SW480 (cell line): Measurements from ENCODE around the gene IL21R.
A peak's percentile ranks its signal among the peaks of the same experiment; 100 is the strongest.
"Not testable (repeated sequence)": the region's sequence is repeated elsewhere in the genome, so short reads cannot be mapped to it uniquely, and the experiment has no call there.

Source experiments
- DNase-seq: peaks from one replicate; pipeline ENCODE4 v3.0.0-alpha.2; 2016; ENCODE audit warnings: low spot score

The IL21R gene

GRCh38 chr16:27402569-27402963 lies 592 bp downstream of the IL21R start:
- no peak for DNase-seq

GRCh38 chr16:27402964-27403600 lies 1.1 kb downstream of the IL21R start:
- DNase-seq, result no peak

GRCh38 chr16:27403601-27403992 lies 1.6 kb downstream of the IL21R start:
- no peak for DNase-seq

DNA sequence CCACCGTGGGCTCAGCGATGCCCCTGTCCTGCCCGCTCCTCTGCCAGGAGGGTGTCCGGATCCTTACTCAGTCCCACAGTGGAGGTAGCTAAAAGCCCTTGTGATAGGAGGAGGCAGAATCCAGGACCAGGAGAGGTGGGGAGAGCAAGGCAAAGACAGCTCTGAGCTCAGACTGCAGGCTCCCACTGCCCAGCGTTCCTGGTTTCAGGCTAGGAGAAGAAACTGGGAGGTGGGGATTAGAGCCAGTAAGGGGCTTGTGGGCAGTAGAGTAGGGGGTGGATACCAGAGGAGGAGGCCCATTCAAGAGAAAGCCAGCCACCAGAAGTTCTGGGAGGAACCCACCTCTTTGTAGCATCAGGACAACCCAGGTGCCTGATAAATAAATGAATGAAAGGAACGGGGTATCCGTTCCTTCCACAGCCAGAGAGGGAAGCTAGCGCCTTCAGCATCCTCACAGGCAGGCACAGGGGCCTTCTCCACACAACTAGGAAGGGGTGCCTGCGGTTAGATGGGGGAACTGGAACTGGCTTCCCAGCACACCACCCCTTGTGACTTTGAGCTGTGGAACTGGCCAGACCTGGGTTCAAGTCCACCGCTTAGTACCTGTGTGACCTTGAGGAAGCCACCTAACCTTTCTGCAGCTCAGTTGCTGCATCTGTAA lies 2.3 kb downstream of the IL21R start:
- DNase-seq, result no peak

GRCh38 chr16:27405546-27406451 lies 3.8 kb downstream of the IL21R start:
- no peak for DNase-seq

DNA sequence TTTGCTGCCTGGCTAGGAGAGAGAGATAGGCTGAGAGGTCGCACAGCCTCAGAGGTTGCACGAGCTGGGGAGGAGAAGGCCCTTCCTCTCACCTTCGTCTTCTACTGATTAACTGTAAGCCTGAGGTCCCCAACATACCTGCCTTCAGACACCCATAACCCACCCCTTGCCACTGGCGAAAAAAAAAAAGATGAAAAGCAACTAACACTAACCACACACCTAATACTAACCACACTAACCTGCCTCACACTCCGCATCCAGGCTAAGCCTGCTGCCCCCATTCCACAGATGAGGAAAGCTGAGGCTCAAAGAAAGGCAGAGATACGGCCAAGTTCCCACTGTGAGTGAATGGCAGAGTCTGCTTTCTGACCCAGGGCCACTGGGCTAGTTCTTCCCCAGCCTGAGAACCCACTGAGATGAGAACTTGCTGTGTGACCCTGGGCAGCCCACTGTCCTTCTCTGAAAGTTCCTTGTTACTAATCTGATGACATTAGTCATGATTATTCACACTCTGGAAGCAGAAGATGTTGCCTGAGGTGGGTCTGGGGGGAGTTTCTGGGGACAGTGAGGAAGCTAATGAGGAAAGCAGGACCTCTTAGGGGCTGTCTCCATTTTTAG lies 4.6 kb downstream of the IL21R start:
- DNase-seq, result no peak

GRCh38 chr16:27407133-27407532 lies 5.2 kb downstream of the IL21R start:
- no peak for DNase-seq

DNA sequence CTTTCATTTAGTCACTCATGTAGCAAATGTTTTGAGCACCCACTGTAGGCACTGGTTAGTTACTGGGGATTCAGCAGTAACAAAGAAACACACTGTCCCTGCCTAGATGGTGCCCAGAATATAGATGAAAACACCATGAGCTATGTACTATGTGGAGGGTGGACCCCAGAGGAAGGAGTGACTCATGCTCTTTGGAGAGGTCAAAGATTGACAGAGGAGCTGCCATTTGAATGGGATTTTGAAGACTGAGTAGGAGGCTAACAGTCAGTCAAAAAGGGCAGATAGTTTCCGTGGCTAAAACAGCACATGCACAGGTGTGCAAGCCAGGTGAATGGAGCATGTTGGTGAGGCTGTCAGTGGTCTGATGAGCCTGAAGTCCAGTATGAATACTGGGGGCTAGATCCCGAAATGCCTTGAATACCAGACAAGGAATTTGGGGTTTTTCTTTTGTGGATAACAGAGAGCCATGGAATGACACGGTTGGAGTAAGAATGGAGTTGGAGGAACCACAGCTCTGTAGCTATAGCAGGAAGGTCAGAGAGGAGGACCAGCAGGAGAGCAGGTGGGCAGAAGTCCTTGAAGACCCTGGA lies 6.1 kb downstream of the IL21R start:
- peak; percentile 75 for DNase-seq

DNA sequence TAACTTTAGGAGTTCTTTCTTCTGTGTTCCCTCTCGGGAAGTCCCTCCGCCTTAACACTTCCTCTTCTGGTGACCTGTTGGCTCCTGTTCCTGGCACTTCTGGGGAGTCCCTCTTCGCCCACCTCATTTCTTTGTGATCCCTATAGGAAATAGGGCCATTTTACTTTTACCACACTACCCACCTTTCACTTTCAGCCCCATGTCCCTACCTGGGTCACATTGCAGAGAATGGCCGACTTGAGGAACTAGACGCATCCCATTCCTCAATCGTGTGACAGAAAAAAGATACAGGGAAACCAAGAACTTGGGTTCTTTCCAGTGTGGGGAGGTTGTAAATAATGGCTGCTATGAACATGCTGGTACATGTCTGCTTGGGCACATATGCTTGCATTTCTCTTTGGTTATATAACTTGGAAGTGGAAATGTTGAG lies 6.6 kb downstream of the IL21R start:
- DNase-seq, result no peak

DNA sequence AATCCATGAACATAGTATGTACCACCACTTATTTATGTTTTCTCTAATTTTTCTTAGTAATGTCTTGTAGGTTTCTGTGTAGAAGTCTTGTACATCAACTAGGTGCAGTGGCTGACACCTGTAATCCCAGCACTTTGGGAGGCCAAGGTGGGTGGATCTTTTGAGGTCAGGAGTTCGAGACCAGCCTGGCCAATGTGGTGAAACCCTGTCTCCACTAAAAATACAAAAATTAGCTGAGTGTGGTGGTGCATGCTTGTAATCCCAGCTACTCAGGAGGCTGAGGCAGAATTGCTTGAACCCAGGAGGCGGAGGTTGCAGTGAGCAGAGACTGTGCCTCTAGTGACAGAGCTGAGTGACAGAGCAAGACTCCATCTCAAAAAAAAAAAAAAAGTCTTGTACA lies 8.0 kb downstream of the IL21R start:
- not testable (repeated sequence) for DNase-seq

GRCh38 chr16:27410761-27411160 lies 8.8 kb downstream of the IL21R start:
- DNase-seq, result no peak

DNA sequence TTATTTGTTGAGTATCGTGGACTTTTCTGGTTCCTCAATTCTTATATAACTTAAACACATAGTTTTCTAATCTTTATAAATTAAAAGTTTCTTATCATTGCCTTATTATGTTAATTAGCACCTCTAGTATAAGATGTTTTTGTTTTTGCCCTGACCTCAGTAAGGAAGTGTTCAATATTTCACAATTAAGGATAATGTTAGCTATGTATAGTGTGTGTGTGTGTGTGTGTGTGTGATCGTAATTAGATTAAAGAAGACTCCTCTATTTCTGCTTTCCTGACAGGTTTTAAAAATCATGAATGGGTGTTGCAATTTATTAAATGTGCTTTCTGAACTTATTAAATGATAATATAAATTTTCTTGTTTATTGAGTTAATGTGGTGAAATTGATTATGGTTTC lies 12.0 kb downstream of the IL21R start:
- no peak for DNase-seq

- DNase-seq, result no peak
These were observed 12.9 kb downstream of the IL21R start for GRCh38 chr16:27414788-27415431.

DNA sequence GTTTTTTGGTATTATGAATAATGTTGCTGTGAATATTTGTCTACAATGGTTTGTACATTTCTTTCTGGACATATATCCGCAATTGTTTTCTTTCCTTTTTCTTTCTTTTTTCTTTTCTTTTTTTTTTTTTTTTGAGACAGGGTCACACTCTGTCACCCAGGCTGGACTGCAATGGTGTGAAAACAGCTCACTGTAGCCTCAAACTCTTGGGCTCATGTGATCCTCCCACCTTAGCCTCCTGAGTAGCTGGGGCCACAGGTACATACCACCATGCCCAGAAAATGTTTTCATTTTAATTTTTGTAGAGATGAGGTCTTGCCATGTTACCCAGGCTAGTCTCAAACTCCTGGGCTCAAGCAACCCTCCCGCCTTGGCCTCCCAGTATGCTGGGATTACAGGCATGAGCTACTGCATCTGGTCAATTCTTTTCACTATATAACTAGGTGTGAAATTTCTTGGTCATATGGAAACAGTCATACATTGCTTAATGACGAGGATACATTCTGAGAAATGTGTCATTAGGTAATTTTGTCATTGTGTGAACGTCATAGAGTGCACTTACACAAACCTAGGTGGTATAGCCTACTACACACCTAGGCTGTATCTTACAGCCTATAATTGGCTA lies 15.2 kb downstream of the IL21R start:
- DNase-seq, result no peak

DNA sequence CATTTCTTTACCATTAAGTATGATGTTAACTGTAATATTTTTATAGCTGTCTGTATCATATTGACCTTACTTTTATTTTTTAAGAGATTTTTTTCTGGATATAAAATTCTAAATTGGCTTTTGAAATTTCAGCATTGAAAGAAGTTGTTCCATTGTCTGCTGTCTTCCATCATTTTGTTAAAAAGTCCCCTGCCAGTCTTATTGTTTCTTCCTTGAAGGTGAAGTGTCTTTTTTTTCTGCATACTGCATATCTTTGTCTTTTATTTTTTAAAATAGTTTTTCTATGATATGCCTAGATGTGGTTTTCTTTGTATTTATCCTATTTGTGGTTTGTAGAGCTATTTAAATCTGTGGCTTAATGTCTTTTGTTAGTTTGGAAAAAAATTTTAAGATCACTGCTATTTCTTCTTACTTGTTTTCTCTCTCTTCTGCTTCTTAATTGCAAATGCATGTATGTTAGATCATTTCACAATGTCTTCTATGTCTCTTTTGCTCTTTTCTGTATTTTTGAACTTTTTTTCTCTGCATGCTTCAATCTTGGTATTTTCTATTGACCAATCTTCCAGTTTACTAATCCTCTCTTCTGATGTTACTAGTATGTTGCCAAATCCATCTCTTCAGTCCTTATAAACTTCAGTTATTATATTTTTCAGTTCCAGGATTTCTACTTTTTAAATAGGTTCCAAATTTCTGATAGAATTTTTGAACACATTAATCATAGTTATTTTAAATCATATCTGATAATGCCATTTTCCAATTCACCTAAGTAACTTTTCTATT lies 20.2 kb downstream of the IL21R start:
- no peak for DNase-seq

DNA sequence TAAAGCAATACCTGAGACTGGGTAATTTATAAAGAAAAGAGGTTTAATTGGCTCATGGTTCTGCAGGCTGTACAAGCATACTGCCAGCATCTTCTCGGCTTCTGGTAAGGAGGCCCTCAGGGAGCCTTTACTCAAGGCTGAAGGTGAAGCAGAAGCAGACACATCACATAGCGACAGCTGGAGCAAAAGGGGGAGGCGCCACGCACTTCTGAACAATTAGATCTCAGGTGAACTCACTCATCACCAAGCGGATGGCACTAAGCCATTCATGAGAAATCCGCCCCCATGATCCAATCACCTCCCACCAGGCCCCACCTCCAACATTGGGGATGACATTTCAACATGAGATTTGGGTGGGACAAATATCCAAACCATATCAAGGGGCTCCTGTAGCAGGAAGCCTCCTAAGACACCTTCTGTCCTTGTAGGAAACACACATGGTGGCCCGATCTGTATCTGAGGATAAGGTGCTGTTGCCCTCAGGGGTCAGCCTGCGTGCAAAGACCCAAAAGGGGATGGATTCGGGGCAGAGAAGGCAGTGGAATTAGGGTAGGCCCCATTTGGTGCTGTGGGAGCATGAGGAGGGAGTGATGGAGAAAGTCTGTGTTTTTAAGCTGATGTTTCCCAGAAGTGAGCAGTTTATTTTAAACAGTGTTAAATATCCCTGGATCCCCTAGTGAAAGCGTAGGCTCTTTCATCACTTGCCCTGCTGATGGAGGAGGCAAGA lies 23.0 kb downstream of the IL21R start:
- no peak for DNase-seq

DNA sequence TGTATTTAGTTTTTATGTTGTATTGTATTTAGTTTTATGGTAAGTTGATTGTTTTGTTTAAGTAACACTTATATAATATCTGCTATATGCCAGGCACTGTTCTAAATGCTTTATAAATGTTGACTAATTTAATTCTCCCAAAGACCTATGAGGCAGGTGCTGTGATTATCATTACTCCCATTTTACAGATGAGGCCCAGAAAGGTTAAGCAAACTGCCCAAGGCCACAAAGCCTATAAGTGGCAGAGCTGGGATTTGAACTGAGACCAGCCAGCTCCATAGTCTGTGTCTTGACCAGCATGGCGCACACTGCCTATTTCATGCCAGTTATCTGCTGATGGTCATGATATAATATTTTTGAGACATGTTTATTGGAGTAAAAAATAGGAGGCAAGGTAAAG lies 24.0 kb downstream of the IL21R start:
- no peak for DNase-seq

DNA sequence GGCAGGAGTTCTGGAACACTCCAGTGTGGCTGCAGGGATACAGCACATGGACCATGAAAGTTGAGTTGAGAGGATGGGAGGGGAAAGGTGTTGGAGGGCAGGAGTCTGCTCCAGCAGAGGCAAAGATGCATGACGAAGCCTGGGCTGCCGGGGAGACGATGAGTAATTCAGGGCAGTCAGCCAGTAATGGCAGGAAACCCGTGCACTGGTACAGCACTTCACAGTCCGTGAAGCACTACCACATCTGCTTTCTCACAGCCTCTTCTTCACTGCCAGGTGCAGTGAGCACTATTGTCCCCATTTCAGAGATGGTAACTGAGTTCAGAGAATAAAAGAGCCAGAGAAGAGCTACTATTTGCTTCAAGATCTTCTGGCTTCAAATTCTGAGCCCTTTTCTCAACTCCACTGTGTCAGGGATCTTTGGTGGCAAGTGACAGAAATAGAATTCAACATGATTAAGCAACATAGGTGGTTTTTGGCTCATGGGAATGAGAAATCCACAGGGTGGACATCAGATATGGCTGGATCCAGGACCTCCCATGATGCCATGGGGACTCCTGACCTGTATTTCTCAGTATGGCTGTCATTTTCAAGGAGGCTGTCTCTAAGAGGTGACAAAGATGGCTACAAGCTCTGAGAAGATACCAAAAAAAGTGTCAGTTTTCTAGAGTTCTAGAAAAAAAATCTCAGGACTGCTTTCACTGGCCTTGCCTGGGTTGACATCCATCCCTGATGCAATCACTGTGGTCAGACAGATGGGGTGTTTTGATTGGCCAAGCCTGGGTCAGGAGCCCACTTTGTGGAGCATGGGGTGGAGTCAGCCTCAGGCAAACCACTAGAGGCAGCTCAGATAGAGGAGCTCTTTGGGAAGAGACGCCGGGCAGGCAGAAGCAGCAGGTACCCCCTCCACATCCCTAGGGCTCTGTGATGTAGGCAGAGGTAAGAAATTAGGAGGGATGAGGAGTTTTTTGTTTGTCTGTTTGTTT lies 24.7 kb downstream of the IL21R start:
- peak; percentile 33 for DNase-seq
